Cardiac fibroblast (primary cell): ENCODE results near the gene SYDE2.
"Not testable (repeated sequence)": the region's sequence is repeated elsewhere in the genome, so short reads cannot be mapped to it uniquely, and the experiment has no call there.

Experiments used
- DNase-seq, 2 donors: peaks; one replicate each; pipeline versions ENCODE4 v3.0.0 to v3.0.0-alpha.2; 2010; ENCODE audit warnings: low read depth in 2 of 2
- H3K4me3 ChIP-seq, 2 donors: replicated peaks in 1 of 2; 1 replicate in 1 of 2; 2 replicates in 1 of 2; pipeline ENCODE4 v1.5.1; 2011; ENCODE audit warnings: low read depth in 2 of 2, low read length in 2 of 2, mild to moderate bottlenecking in 2 of 2, moderate library complexity in 1 of 2
- CTCF ChIP-seq: IDR thresholded peaks from one replicate; pipeline ENCODE4 v1.5.1; 2011; ENCODE audit warnings: low read depth, mild to moderate bottlenecking, low read length, inconsistent platforms

The SYDE2 gene

GRCh38 chr1:85142753-85143152 lies 58.1 kb downstream of the SYDE2 start:
- no peak for TF ChIP-seq CTCF
- DNase-seq, result no peak
- no peak overlapping the region for H3K4me3 ChIP-seq

GRCh38 chr1:85138439-85138838 lies 62.4 kb downstream of the SYDE2 start:
- not testable (repeated sequence) for DNase-seq, H3K4me3 ChIP-seq

GRCh38 chr1:85137660-85138059 lies 63.2 kb downstream of the SYDE2 start:
- no peak for DNase-seq
- H3K4me3 ChIP-seq, result no peak overlapping the region
- TF ChIP-seq CTCF, result no peak

GRCh38 chr1:85135392-85135798 lies 65.4 kb downstream of the SYDE2 start:
- DNase-seq, result no peak
- H3K4me3 ChIP-seq, result no peak overlapping the region
- TF ChIP-seq CTCF, result no peak

GRCh38 chr1:85134583-85135391 lies 66.0 kb downstream of the SYDE2 start:
- peak; percentile 11 to 63 for DNase-seq
- TF ChIP-seq CTCF, result no peak
- H3K4me3 ChIP-seq, result no peak overlapping the region

- DNase-seq, result peak in 1 of 2 donors; percentile 9
- H3K4me3 ChIP-seq, result no peak overlapping the region
- TF ChIP-seq CTCF, result no peak
Measured at GRCh38 chr1:85133565-85134159, 67.2 kb downstream of the SYDE2 start.

- H3K4me3 ChIP-seq, result no peak overlapping the region
- DNase-seq, result no peak
- TF ChIP-seq CTCF, result no peak
Measured at GRCh38 chr1:85132078-85132720, 68.6 kb downstream of the SYDE2 start.
